ENCODE measurements around the gene MST1R. TPM values are rescaled to one million over a fixed set of nuclear protein-coding genes. Genes with fewer than 3 reads are reported as not detected.
A peak's percentile ranks its signal among the peaks of the same experiment; 100 is the strongest.

Gene MST1R
- total RNA-seq, 1 experiment from 2014 or later = 169 TPM

DNA sequence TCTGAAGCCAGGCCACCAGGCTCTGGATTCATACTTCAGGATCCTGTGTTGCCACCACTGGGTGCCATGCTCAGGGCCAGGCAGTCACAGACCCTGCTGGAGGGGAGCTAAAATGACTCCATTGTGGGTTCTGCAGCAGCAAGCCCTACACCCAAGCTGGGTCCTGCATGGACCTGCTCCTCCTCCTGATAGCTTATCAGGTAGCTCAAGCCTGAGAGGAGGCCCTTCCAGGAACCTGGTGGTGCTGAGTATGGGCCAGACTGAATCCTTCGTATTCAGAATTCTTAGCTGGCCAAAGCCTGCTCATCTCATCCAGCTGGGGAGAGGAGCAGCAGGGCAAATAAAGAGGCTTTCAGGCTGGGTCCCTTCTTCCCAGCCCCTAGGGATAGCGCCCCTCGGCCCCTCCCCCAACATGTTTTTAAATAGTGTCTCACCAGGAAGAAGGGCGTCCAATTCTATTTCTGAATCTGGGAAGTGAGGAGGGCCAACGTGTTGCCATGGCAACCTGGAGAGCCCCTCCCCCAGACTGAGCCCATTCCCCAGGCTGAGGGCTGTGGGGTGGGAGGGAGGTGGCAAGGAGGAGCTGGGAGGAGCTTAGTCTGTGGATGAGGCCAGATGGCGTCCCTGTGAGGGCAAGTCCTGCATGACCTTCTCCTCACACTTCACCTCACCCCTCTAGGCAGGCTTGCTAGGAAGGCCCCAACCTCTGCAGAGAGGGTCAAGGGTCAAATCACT lies 22.9 kb downstream of the MST1R start:
- TF ChIP-seq, protein P1, sequence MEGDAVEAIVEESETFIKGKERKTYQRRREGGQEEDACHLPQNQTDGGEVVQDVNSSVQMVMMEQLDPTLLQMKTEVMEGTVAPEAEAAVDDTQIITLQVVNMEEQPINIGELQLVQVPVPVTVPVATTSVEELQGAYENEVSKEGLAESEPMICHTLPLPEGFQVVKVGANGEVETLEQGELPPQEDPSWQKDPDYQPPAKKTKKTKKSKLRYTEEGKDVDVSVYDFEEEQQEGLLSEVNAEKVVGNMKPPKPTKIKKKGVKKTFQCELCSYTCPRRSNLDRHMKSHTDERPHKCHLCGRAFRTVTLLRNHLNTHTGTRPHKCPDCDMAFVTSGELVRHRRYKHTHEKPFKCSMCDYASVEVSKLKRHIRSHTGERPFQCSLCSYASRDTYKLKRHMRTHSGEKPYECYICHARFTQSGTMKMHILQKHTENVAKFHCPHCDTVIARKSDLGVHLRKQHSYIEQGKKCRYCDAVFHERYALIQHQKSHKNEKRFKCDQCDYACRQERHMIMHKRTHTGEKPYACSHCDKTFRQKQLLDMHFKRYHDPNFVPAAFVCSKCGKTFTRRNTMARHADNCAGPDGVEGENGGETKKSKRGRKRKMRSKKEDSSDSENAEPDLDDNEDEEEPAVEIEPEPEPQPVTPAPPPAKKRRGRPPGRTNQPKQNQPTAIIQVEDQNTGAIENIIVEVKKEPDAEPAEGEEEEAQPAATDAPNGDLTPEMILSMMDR (IDR thresholded peaks at IDR 0.05; ENCODE audit: unreplicated experiment) = no peak
- peaks cover 11% of the 10 kb centered on the region for H3K27me3 Mint-ChIP-seq (ENCODE audit: unreplicated experiment)
- H3K36me3 Mint-ChIP-seq (ENCODE audit: insufficient read depth, unreplicated experiment) = peaks cover 45% of the 10 kb centered on the region
- H3K4me3 Mint-ChIP-seq (ENCODE audit: low read depth, unreplicated experiment) = no peak overlapping the region
- no peaks in the 10 kb centered on the region for H3K4me1 Mint-ChIP-seq (ENCODE audit: low read depth, unreplicated experiment)
- peaks cover 2% of the 10 kb centered on the region for H3K9me3 Mint-ChIP-seq (ENCODE audit: low read depth, unreplicated experiment)
- CTCF ChIA-PET = no interaction called here
- H3K27ac Mint-ChIP-seq (ENCODE audit: unreplicated experiment) = no peak overlapping the region
- BruUV-seq (replicated peaks) = no TSS peak
- intact Hi-C loops (cut with micrococcal nuclease; ENCODE audit: unreplicated experiment) = no loop called here
- DNase-seq = no peak

DNA sequence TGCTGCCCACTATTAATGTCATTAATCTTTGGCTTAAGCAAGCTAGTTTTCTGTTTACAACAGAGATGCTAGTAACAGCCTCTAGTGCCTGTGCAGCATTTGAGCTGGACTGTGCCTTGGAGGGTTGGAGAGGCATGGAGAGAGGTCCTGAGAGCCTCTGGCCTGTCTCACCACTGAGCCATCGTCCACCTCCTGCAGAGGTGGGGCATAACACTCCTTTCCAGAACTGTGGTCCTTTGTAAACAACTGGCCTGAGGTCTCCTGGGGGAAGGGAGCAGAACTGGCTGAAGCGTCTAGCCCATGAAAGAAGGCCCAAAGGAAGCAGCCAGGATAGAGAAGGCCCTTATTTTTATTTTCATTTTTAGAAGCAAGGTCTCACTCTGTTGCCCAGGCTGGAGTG lies 24.0 kb downstream of the MST1R start:
- DNase-seq = no peak
- Mint-ChIP-seq H3K27me3 (ENCODE audit: unreplicated experiment) (peaks cover 21% of the 10 kb centered on the region), H3K4me1 (ENCODE audit: low read depth, unreplicated experiment) (no peaks in the 10 kb centered on the region), H3K4me3 (ENCODE audit: low read depth, unreplicated experiment) (no peak overlapping the region), H3K36me3 (ENCODE audit: insufficient read depth, unreplicated experiment) (peaks cover 53% of the 10 kb centered on the region), H3K9me3 (ENCODE audit: low read depth, unreplicated experiment) (peaks cover 2% of the 10 kb centered on the region), H3K27ac (ENCODE audit: unreplicated experiment) (peak overlapping the region; percentile 52)
- intact Hi-C loops (cut with micrococcal nuclease; ENCODE audit: unreplicated experiment) = no loop called here
- CTCF ChIA-PET = no interaction called here
- TSS peak; percentile 7 for BruUV-seq (replicated peaks)
- TF ChIP-seq, protein P1 (IDR thresholded peaks at IDR 0.05; ENCODE audit: unreplicated experiment) = no peak

DNA sequence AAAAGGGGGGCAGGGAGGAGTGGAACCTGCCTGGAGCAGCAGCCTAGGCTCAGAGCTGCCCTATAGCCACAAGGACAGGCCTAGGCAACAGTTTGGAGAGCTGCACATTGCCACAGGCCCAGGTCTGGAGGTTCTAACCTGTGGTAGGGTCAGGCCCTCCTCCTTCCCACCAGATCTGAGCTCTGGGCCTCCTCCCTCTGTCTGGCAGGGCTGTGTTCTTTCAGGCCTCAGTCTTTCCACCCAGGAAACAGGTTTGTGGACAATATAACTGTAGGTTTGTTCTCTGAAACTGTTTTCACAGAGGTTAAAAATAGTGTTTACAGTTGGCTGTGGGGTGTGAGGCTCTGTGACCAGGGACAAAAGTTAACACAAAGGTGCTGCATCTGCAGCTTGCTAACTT lies 25.0 kb downstream of the MST1R start:
- DNase-seq = no peak
- peaks cover 48% of the 10 kb centered on the region for H3K36me3 Mint-ChIP-seq (ENCODE audit: insufficient read depth, unreplicated experiment)
- H3K4me1 Mint-ChIP-seq (ENCODE audit: low read depth, unreplicated experiment) = no peaks in the 10 kb centered on the region
- no TSS peak for BruUV-seq (replicated peaks)
- CTCF ChIA-PET = interaction anchor here (0.7 kb wide), 1 partner anchor 22 kb away, joined by 5 read pairs; no protein-coding TSS in a partner anchor
- peaks cover 28% of the 10 kb centered on the region for H3K27me3 Mint-ChIP-seq (ENCODE audit: unreplicated experiment)
- H3K9me3 Mint-ChIP-seq (ENCODE audit: low read depth, unreplicated experiment) = peaks cover under 1% of the 10 kb centered on the region
- TF ChIP-seq, protein P1 (IDR thresholded peaks at IDR 0.05; ENCODE audit: unreplicated experiment) = no peak
- H3K27ac Mint-ChIP-seq (ENCODE audit: unreplicated experiment) = no peak overlapping the region
- intact Hi-C loops (cut with micrococcal nuclease; ENCODE audit: unreplicated experiment) = no loop called here
- no peak overlapping the region for H3K4me3 Mint-ChIP-seq (ENCODE audit: low read depth, unreplicated experiment)

DNA sequence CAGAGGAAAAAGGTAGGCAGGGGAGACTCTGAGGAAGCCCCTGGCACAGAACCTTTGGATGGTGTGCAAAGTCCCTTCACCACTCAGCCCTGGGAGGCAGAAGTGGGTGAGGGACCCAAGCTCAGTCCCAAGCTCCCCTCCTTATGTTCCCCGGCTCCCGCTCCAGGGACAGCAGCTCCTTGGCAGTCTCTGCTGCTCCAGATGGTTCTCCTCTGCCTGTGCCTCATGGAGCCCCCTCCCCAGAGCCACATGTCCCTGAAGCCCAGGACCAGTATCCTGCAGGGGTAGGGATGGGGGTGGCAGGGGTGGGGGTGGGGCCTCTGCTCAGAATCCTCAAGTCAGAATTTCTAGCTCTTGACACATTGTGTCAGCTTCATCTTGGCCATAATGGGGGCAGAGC lies 26.0 kb downstream of the MST1R start:
- H3K9me3 Mint-ChIP-seq (ENCODE audit: low read depth, unreplicated experiment) = no peaks in the 10 kb centered on the region
- H3K4me3 Mint-ChIP-seq (ENCODE audit: low read depth, unreplicated experiment) = no peak overlapping the region
- CTCF ChIA-PET = no interaction called here
- no peak overlapping the region for H3K27ac Mint-ChIP-seq (ENCODE audit: unreplicated experiment)
- H3K36me3 Mint-ChIP-seq (ENCODE audit: insufficient read depth, unreplicated experiment) = peaks cover 44% of the 10 kb centered on the region
- H3K27me3 Mint-ChIP-seq (ENCODE audit: unreplicated experiment) = peaks cover 28% of the 10 kb centered on the region
- DNase-seq = no peak
- TF ChIP-seq, protein P1 (IDR thresholded peaks at IDR 0.05; ENCODE audit: unreplicated experiment) = no peak
- no TSS peak for BruUV-seq (replicated peaks)
- no peaks in the 10 kb centered on the region for H3K4me1 Mint-ChIP-seq (ENCODE audit: low read depth, unreplicated experiment)
- intact Hi-C loops (cut with micrococcal nuclease; ENCODE audit: unreplicated experiment) = no loop called here
